Ishikawa (cell line): ENCODE measurements around the gene WDR11.

ENCODE experiments used
- CEBPB ChIP-seq: IDR thresholded peaks from 2 replicates; pipeline ENCODE4 v1.6.1; 2012
- CREB1 ChIP-seq: IDR thresholded peaks from 2 replicates; pipeline ENCODE4 v1.6.1; 2012; ENCODE audit warnings: low read depth
- EGR1 ChIP-seq: IDR thresholded peaks from 2 replicates; pipeline ENCODE4 v1.6.1; 2012
- EP300 ChIP-seq: IDR thresholded peaks from 2 replicates; pipeline ENCODE4 v1.6.1; 2012; ENCODE audit warnings: borderline replicate concordance
- FOXM1 ChIP-seq: IDR thresholded peaks from 2 replicates; pipeline ENCODE4 v1.6.1; 2012; ENCODE audit warnings: low read depth, borderline replicate concordance
- NFIC ChIP-seq: IDR thresholded peaks from 2 replicates; pipeline ENCODE4 v1.6.1; 2012
- RAD21 ChIP-seq: IDR thresholded peaks from 2 replicates; pipeline ENCODE4 v1.6.1; 2012; ENCODE audit warnings: low read depth
- TAF1 ChIP-seq: IDR thresholded peaks from 2 replicates; pipeline ENCODE4 v1.6.1; 2012; ENCODE audit warnings: low read depth, mild to moderate bottlenecking
- TCF12 ChIP-seq: IDR thresholded peaks from 2 replicates; pipeline ENCODE4 v1.6.1; 2012; ENCODE audit warnings: low read depth
- TEAD4 ChIP-seq: IDR thresholded peaks from 2 replicates; pipeline ENCODE4 v1.6.1; 2012
- USF1 ChIP-seq: IDR thresholded peaks from 2 replicates; pipeline ENCODE4 v1.6.1; 2012
- YY1 ChIP-seq: IDR thresholded peaks from 2 replicates; pipeline ENCODE4 v1.6.1; 2012; ENCODE audit warnings: low read depth
- ZBTB7A ChIP-seq: IDR thresholded peaks from 2 replicates; pipeline ENCODE4 v1.6.1; 2012; ENCODE audit warnings: low read depth
- TF ChIP-seq, protein P1 (sequence below): IDR thresholded peaks from 2 replicates; pipeline ENCODE4 v1.6.1; 2012; ENCODE audit warnings: low read depth, mild to moderate bottlenecking
- TF ChIP-seq, protein P2 (sequence below): IDR thresholded peaks from 2 replicates; pipeline ENCODE4 v1.6.1; 2012

Gene WDR11

GRCh38 chr10:120819366-120819765 lies 31.8 kb upstream of the WDR11 start:
- TF ChIP-seq EP300 (no peak), RAD21 (no peak), ZBTB7A (no peak), NFIC (no peak), TEAD4 (no peak), TCF12 (no peak), EGR1 (no peak), CREB1 (no peak), TAF1 (no peak)
- TF ChIP-seq, protein P1, sequence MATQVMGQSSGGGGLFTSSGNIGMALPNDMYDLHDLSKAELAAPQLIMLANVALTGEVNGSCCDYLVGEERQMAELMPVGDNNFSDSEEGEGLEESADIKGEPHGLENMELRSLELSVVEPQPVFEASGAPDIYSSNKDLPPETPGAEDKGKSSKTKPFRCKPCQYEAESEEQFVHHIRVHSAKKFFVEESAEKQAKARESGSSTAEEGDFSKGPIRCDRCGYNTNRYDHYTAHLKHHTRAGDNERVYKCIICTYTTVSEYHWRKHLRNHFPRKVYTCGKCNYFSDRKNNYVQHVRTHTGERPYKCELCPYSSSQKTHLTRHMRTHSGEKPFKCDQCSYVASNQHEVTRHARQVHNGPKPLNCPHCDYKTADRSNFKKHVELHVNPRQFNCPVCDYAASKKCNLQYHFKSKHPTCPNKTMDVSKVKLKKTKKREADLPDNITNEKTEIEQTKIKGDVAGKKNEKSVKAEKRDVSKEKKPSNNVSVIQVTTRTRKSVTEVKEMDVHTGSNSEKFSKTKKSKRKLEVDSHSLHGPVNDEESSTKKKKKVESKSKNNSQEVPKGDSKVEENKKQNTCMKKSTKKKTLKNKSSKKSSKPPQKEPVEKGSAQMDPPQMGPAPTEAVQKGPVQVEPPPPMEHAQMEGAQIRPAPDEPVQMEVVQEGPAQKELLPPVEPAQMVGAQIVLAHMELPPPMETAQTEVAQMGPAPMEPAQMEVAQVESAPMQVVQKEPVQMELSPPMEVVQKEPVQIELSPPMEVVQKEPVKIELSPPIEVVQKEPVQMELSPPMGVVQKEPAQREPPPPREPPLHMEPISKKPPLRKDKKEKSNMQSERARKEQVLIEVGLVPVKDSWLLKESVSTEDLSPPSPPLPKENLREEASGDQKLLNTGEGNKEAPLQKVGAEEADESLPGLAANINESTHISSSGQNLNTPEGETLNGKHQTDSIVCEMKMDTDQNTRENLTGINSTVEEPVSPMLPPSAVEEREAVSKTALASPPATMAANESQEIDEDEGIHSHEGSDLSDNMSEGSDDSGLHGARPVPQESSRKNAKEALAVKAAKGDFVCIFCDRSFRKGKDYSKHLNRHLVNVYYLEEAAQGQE = no peak

- TF ChIP-seq EP300 (no peak), RAD21 (no peak), TCF12 (no peak), EGR1 (no peak), CREB1 (no peak), ZBTB7A (no peak), NFIC (no peak), TAF1 (no peak), FOXM1 (no peak), CEBPB (no peak), YY1 (no peak)
- TF ChIP-seq, protein P1 = no peak
- TF ChIP-seq, protein P2, sequence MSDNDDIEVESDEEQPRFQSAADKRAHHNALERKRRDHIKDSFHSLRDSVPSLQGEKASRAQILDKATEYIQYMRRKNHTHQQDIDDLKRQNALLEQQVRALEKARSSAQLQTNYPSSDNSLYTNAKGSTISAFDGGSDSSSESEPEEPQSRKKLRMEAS = no peak
Observed at GRCh38 chr10:120823266-120823665, 27.9 kb upstream of the WDR11 start.

DNA sequence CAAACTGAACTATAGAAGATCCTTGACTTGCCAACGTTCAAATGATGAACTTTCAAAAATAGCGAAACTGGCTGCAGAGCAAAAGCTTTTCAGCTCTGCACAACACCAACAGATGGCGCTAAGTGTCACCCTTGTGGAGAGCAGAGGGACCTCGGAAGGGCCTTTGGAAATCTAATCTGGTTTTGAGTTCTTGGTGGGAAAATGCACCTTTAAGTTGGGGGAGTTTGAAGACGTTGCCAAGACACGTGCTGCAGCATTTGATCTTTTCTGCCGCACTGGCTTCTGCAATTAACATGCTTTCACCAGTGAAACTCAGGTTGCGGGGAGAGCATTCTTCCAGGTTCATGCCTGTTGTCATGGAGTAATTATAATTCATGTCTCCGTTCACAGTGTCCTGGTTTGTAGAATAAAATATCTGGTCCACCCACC lies 26.3 kb upstream of the WDR11 start:
- TF ChIP-seq RAD21 = peak; percentile 52
- TF ChIP-seq, protein P2 = no peak

DNA sequence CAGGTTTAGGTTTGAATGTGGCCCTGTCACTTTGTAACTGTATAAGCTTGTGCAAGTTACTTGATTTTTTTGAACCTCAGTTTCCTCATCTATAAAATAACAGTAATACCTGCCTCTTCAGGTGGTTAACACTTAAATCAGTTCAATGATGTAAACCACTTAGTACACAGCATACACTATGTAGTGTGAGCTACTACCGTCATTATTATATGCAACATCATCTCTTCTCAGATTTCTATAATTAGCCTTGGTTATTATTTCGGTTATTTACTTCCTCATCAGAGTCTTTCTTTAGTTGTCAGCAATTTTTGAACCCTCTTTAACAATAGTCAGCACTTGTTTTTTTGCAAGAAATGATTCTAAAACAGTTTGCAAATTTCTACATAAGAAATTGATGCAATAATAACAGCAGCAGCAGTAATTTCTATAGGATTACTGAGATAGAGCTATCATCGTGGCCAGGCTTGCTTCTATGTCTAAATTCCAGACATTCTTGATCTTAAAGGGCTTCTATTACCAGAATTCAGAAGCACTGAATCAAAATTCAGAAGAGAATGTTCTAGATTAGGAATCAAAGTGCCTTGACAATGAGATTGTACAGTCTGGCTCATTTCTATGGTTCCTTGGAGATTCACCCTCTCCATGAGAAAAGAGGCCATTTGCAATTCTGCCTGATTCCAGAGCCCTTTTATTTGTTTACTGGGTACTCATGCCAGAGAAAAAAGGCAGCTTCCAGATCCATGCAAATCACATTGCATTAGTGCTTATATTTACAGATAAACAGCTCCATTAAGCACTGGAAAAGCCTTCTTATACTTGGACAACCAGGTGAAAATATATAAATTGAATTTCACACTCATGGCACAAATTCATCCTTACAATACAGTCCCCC lies 25.0 kb upstream of the WDR11 start:
- TF ChIP-seq CREB1 (no peak), CEBPB (no peak), TEAD4 (no peak)

- TF ChIP-seq YY1 (no peak), TAF1 (no peak), RAD21 (no peak)
Observed at GRCh38 chr10:120827251-120827875, 23.8 kb upstream of the WDR11 start.

DNA sequence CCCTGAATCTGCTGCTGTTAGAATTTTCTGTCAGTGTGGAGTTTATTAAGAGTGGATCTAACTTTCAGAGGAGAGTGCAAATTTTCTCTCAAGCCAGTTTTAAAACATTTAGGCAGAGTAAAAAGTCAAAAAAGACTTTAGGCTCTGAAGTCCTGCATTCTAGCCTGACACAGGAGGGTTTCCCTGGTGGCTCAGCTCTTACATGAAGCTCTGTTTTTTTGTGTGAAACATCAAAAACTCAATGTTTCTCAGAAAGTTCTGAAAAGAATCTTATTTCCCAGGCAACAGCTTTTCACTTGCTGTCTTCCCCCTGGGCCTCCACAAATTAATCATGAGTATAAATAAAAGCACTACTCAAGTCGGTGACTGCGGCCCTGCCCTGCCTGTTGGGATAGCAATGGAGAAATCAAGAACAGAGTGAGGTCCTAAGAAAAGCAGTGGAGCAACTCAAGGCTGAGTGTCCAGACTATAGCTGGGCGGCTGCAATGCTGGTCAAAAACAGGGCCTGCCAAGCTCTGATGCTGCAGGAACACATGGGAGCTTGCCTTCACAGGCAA lies 22.3 kb upstream of the WDR11 start:
- TF ChIP-seq CEBPB (no peak), NFIC (no peak), RAD21 (no peak), TEAD4 (no peak), ZBTB7A (no peak), FOXM1 (no peak), EP300 (no peak)
- TF ChIP-seq, protein P2 = no peak

GRCh38 chr10:120832106-120832505 lies 19.1 kb upstream of the WDR11 start:
- no peak for TF ChIP-seq FOXM1
- TF ChIP-seq EP300 = no peak
- no peak for TF ChIP-seq ZBTB7A
- no peak for TF ChIP-seq CEBPB
- TF ChIP-seq TCF12 = no peak
- no peak for TF ChIP-seq TEAD4
- TF ChIP-seq CREB1 = no peak
- no peak for TF ChIP-seq EGR1
- TF ChIP-seq USF1 = no peak
- TF ChIP-seq, protein P1 = no peak
- no peak for TF ChIP-seq YY1
- no peak for TF ChIP-seq TAF1
- TF ChIP-seq RAD21 = no peak
- TF ChIP-seq, protein P2 = no peak
- TF ChIP-seq NFIC = no peak
